H54 (cell line): ENCODE results near the gene NPNT.

Experiments
- DNase-seq: peaks from one replicate; pipeline ENCODE4 v3.0.0; 2011; ENCODE audit warnings: low spot score, mixed read lengths; ENCODE audit not compliant: insufficient read length
- FAIRE-seq: peaks from 3 replicates; lab custom pipeline; 2011; peaks lifted over from hg19 to GRCh38; lab: Jason Lieb, UNC
- POLR2A ChIP-seq: IDR thresholded peaks from 2 replicates; pipeline ENCODE4 v1.6.1; 2011; ENCODE audit warnings: low read depth, mild to moderate bottlenecking, low read length

Gene NPNT

DNA sequence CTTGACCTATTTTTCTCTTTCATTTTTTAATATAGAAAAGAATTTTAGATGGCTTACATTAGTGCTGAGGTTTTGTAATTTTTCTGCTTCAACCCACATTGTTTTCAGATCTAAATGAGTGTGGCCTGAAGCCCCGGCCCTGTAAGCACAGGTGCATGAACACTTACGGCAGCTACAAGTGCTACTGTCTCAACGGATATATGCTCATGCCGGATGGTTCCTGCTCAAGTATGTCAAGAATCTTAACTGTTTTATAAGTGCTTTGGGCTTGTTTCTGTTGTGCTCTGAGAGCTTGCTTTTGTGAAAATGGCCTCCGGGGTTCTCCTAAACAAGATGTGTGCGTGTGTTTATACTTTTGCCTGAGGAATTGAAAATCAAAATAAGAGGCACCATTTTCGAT lies 41.6 kb downstream of the NPNT start:
- no peak for FAIRE-seq
- TF ChIP-seq POLR2A: no peak

DNA sequence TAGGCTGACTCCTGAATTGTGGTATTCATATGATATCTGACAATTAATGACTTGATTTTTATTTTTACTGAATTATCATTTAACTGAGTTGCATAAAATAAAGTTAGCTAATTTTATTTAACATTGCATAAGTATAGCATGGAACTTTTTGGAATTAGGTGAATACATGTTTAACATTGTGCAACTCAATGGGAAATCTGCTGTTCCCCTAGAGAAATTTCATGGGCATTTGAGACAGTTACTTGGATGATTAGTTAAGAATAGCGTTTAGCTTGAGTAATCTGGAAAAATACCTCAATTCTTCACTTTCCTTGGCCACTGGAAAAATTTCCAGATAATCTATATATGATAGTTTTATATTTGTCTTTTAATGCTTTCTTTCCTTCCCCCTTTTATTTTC lies 42.5 kb downstream of the NPNT start:
- no peak for TF ChIP-seq POLR2A
- no peak for DNase-seq
- FAIRE-seq: no peak

More for the DNA sequence above, 41.6 kb downstream of the NPNT start:
- DNase-seq: no peak

DNA sequence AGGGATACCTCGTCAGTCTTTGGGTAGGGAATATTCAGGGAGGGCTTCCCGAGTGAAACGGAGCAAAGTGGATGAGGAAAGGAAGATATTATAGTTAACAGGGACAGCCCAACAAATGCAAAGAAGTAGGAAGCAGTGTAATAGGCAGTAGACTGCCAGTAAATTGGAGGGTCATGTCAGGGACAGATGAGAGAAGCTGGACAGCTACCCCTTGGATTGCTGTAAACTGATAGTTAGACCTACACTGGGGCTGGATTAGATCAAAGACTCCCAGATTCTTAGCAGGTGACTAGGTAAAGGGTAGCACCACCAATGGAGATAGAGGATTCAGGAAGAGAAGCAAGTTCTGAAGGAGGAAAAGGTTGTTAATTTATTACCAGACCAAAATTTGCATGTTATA lies 48.0 kb downstream of the NPNT start:
- FAIRE-seq (no peak), DNase-seq (no peak)
- no peak for TF ChIP-seq POLR2A

DNA sequence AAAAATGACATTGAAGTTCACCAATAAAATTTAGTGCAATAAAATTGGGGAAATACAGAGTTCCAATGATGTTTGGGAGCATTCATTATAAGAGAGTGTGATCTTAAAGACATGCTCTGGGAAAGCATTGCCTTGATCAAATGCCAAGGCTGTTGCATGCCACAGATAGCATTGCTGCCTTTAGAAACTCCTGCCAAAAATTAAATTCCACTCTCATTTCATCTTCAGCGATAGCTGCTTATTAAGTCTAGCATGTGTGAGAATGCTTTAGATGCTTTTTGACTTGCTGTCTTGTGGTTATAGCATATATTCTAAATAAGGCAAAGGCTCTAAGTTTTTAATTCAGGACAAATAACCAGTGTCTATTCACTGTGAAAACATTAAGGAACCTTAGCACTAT lies 49.3 kb downstream of the NPNT start:
- FAIRE-seq (no peak), DNase-seq (no peak)
- TF ChIP-seq POLR2A: no peak

DNA sequence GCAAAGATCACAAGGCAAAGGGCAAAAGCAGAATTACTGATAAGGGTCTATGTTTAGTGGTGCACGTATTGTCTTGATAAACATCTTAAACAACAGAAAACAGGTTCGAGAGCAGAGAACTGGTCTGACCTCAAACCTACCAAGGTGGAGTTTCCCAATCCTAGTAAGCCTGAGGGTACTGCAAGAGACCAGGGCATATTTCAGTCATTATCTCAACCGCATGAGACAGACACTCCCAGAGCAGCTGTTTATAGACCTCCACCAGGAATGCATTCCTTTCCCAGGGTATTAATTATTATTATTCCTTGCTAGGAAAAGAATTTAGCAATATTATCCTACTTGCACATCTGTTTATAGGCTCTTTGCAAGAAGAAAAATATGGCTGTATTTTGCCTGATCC lies 51.5 kb downstream of the NPNT start:
- FAIRE-seq: no peak
- DNase-seq: no peak
- no peak for TF ChIP-seq POLR2A

DNA sequence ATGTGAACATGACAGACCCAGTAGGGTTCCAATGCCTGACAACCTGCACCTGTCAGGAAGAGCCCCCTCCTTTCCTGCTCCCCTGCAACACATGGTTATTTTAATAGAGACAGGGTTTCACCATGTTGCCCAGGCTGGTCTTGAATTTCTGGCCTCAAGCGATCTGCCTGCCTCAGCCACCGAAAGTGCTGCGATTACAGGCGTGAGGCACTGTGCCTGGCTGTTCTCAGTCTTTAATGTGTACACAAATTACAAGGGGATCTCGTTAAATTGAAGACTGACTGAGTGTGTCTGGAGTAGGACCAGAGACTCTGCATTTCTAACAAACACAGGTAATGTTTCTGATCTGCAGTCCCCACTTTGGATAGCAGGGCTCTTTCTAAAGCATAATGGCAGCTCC lies 55.4 kb downstream of the NPNT start:
- DNase-seq (no peak), FAIRE-seq (no peak)
- no peak for TF ChIP-seq POLR2A

DNA sequence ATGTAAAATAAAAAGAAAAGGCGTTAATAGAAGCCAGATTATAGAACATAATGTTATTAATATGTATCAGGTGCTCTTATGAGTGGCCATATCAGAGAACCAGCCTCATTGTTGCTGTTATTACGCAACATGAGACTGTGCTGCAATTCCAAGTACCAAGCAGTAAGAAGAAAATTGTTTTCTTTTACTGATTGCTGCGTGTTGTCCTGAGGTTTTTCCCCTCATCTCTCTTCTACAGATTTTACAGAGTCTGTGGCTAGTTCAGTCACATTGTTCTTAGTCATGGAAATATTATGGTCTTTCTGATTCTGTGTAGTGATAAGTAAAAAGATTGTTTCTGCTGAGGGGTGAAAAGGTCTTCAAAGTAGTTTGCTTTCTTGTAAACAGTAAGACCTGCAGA lies 55.9 kb downstream of the NPNT start:
- FAIRE-seq (no peak), DNase-seq (no peak)
- no peak for TF ChIP-seq POLR2A

DNA sequence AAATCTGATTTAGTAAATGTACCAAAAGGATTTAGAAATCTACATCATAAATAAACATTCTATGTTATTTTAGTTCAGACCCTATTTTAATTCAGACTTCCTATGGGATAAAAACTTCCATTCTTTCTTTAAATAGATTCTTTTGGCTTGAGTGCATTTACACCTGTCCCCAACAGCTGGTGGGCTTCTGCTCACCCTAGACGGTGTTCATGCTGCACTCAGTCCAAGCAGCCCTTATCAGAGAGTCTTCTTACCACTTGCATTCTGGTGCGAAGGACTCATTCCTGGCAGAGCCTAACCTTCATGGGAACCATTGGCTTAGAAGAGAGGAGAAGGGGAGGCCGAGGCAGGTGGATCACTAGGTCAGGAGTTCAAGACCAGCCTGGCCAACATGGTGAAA lies 57.3 kb downstream of the NPNT start:
- no peak for TF ChIP-seq POLR2A
- DNase-seq (no peak), FAIRE-seq (no peak)

DNA sequence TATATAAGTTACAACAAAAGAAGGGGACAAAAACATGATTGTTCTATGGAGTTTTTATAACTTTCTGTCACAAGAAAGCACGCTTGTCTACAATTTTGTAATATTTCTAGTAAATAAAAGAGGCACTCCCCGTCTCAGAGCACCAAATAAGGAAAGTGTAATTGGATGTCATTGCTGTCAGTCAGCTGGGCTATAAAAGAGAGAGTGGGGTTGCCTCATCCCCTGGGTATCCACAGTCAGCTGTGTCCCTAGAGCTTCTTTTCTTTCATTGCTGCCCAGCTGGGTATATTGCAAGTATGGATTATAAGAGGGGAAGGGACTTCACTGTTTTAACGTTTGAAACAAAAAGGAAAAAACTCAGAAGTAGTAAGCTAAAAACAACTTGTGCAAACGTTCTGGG lies 61.3 kb downstream of the NPNT start:
- FAIRE-seq (no peak), DNase-seq (no peak)
- TF ChIP-seq POLR2A: no peak

DNA sequence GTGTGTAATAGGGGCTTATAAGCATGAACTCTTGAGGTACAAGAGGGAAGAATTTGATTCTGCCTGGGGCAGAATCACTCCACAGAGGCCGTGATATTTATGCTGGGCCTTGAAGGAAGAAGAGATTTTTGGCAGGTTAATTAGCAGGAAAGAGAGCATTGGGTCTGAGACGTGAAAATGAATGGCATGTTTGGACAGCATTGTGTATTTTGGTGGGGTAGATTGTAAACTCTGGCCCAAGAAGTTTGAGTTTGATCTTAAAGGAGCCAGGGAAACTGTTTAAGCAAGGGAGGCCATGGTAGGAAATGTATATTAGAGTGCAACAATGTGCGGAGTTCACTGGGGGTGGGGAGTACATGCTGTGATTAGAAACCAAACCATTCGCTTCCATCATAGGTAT lies 62.4 kb downstream of the NPNT start:
- DNase-seq: no peak
- FAIRE-seq: no peak
- no peak for TF ChIP-seq POLR2A

DNA sequence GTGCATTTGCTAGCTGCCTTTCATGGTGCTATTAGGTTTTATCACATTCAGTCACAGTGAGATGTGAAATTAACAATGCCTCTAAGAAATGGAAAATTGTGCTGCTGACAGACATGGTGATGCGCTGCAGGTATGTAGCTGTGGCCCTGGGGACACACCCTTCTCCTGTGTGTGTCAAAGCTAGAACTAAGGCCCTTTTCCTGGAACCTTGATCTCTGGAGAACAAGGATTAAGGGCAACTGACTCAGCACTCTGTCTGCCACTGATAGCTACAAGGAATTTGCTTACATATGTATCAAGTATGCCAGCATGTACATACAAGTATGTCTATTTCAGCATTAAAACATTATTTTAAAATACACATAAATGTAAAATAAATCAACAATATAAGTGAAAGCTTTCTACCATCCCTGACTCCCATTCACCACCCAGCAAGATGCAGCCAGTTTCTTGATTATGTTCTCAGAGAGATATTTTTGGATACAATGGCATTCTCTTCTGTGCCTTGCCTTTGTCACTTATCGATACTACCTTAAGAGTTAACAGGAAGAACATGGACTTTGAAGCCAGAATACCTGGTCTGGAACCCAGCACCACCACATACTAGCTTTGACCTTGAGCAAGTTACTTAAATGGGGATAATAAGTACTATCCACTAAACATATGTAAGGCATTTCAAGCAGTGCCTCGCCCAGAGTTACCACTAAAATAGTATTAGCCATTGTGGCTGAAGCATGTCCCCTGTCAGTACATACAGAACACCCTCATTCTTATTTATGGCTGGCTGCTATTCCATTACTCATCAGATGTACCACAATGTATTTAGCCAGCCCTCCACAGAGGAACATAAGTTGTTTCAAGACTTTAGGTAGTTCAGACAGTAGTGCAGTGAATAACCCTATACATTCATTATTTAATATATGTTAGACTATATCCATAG lies 68.5 kb downstream of the NPNT start:
- FAIRE-seq (no peak), DNase-seq (no peak)
- no peak for TF ChIP-seq POLR2A

DNA sequence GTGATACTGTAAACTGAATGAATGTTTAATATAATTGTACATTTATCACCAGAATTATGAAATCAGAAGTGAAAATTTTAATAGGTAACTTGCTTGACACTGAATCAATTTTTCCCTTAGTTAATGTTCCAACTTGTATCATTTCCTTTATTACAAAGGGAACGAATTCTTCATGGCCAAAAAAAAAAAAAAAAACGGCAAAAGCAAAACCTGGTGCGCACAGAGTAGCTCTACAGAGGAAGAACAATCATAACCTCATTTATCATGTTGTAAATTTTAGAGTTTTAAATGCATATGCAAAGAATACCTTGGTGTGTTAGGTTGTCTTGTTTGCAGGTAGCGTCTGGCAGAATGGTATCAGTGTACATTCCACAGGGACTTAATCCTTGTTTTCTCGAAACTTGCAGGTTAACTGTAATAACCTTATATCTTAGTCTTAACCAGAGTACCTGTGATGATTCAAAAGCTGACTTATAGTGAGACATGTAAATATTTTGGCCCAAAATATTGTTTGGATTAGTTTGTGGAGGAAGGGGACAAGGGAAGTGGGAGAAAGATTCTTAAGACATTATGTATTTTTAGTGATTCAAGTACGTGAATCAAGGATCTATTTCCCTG lies 70.0 kb downstream of the NPNT start:
- no peak for FAIRE-seq
- TF ChIP-seq POLR2A: no peak
- no peak for DNase-seq

DNA sequence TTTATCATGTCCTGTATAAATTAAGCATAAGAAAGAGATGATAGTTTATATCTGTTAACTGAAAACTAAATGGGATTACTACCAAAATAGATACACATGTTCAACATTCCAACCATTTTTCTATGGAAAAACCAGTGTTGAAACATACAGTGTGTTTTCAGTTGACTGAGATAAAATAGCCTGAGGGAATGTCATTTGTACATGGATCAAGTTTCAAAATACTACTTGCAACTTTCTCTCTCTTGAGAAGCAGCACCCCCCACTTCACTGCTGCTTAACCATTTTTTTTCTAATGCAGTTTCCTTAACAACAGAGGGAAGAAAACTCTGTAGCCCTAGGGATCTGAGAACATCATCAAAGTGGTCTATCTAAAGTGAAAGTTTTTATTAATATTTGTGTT lies 70.8 kb downstream of the NPNT start:
- DNase-seq (no peak), FAIRE-seq (no peak)
- no peak for TF ChIP-seq POLR2A

DNA sequence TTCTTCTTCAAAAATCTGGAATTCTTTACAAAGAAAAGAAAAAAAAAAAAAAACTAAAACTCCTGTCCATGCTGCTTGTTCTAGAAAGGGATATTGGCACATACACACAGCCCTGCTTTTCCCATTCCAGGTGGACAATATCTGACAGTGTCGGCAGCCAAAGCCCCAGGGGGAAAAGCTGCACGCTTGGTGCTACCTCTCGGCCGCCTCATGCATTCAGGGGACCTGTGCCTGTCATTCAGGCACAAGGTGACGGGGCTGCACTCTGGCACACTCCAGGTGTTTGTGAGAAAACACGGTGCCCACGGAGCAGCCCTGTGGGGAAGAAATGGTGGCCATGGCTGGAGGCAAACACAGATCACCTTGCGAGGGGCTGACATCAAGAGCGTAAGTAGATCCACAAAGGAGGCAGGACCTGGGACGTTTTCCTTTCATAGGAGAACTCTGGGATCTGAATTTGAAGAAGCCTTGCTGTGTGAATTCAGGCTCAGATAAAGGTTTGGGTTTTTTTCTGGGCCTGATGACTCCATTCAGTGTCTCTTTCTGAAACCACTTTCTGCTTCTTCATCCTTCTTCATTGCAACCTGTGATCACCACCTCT lies 71.9 kb downstream of the NPNT start:
- FAIRE-seq (no peak), DNase-seq (no peak)
- TF ChIP-seq POLR2A: no peak
